Adrenal gland (tissue), 5 donors: ENCODE results near the gene TNKS1BP1.

Source experiments
- CTCF ChIP-seq, 6 experiments: fragments of 450-650 bp in 4 of 6; fragments of 200-600 bp in 2 of 6; sonication (generic) in 1 of 6; IDR thresholded peaks; 1 replicate in 5 of 6; 2 replicates in 1 of 6; pipeline versions ENCODE4 v1.5.1 to v1.8.0; 2016 to 2021; ENCODE audit warnings: antibody characterized with exemption in 6 of 6, mild to moderate bottlenecking in 2 of 6, moderate library complexity in 1 of 6
- POLR2A ChIP-seq, 2 donors: fragments of 450-650 bp; IDR thresholded peaks; one replicate each; pipeline ENCODE4 v1.6.1; 2017; ENCODE audit warnings: antibody characterized with exemption in 2 of 2, mild to moderate bottlenecking in 2 of 2, moderate library complexity in 1 of 2
- donor health status: DM: no; HTN: no; CAD: no.

DNA sequence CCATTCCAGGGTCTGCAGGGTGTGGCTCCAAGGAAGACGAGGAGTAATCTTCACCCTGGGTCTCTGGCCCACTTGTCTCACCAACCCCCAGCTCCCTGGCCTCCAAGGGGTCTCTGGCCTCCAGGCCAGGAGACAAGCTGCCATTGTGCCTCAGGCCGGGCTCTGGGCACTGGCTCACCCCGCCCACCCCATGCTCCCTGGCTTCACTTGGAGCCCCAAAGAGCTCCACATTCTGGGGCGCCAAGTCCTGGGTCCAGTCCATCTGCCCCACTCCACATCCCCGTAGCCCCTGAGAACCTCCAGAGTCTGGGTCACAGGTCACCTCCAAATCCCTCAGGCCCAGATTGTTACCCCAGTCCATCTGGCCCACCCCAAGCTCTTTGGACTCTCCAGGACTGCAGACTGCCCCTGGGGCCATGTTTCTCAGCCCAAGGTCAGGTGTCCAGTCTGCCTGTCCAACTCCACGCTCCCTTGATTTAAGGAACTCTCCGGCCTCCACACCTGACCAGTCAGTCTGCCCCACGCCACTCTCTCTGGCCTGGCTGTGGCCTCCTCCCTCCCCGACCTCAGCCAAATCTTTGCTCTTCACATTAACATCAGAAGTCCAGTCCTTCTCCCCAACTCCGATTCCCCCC, 16.2 kb downstream of the TNKS1BP1 start:
- TF ChIP-seq CTCF (IDR thresholded peaks at IDR 0.05) (no peak), POLR2A (IDR thresholded peaks at IDR 0.05) (no peak)
